Motor neuron (in vitro differentiated cells): Measurements from ENCODE around the gene TM6SF1. TPM values are rescaled to one million over a fixed set of nuclear protein-coding genes. Genes with fewer than 3 reads are reported as not detected.

Source experiments
- ATAC-seq, 8 experiments: fragments of 200-7000 bp; cut with Tn5 transposase; replicated peaks in 6 of 8; 2 replicates each; pipeline ENCODE4 v1.8.0; 2021; ENCODE audit warnings: mild to moderate bottlenecking in 8 of 8, moderate library complexity in 8 of 8
- H3K27ac ChIP-seq, 2 donors: fragments of 250-450 bp; sonication (Bioruptor Pico); 2 replicates each; pipeline ENCODE4 v1.9.0; 2021; ENCODE audit warnings: antibody characterized with exemption in 2 of 2, mild to moderate bottlenecking in 2 of 2, moderate library complexity in 1 of 2
- H3K4me1 ChIP-seq, 2 donors: fragments of 250-450 bp; sonication (Bioruptor Pico); replicated peaks in 1 of 2; 2 replicates each; pipeline ENCODE4 v1.6.1; 2021; ENCODE audit warnings: antibody characterized with exemption in 2 of 2, mild to moderate bottlenecking in 2 of 2, moderate library complexity in 1 of 2
- H3K4me3 ChIP-seq, 5 donors: fragments of 250-450 bp; sonication (Bioruptor Pico); 2 replicates each; pipeline ENCODE4 v1.9.0; 2021; ENCODE audit warnings: antibody characterized with exemption in 5 of 5, mild to moderate bottlenecking in 5 of 5, moderate library complexity in 4 of 5
- WGBS, 10 experiments: fragments of 450-650 bp; shearing (Covaris generic); methylation state at CpG; one replicate each; pipeline ENCODE4 v1.0.0; 2022; 5-methylcytosine and 5-hydroxymethylcytosine counted together
- in situ Hi-C, 9 experiments: fragments of 400-800 bp; cut with MboI; loops; one replicate each; pipeline ENCODE4 v1.15.0; 2021; ENCODE audit warnings: low sequenced_read_pairs in 9 of 9, low pct_unique_long_range_greater_than_20kb in 2 of 9; ENCODE audit not compliant: unreplicated experiment in 9 of 9
- total RNA-seq, 8 experiments: library from RNA; unstranded; fragments of 300-600 nt; gene quantifications; 2 replicates each; pipeline versions ENCODE4 v1.2.3 to v1.2.4, GENCODE V29; 2022

The TM6SF1 gene
- total RNA-seq, 8 experiments from 2014 or later, result 0.33 to 4.3 (median 0.78) TPM; not detected in 2

- in situ Hi-C loops, result no loop called here
- Histone ChIP-seq H3K27ac (no peak overlapping the region), H3K4me3 (no peak overlapping the region), H3K4me1 (peaks cover 0 to 9% of the 10 kb centered on the region in 2 donors)
- no peak for ATAC-seq
Observed at GRCh38 chr15:83098079-83098478, 9.4 kb upstream of the TM6SF1 start.

GRCh38 chr15:83099290-83099689, 8.2 kb upstream of the TM6SF1 start:
- in situ Hi-C loops, result no loop called here
- Histone ChIP-seq H3K27ac (no peak overlapping the region), H3K4me1 (peaks cover 0 to 8% of the 10 kb centered on the region in 2 donors), H3K4me3 (no peak overlapping the region)
- ATAC-seq, result no peak
- 0 to 83% (median 75%) methylated on average over 1 to 2 of the region's 2 CpGs; no CpG with 5 or more reads in 1 of the 10 experiments for WGBS, 10 experiments

- H3K27ac ChIP-seq, result no peak overlapping the region
- H3K4me3 ChIP-seq, result no peak overlapping the region
- ATAC-seq, result peak in 1 of 8 experiments; percentile 16
- in situ Hi-C loops, result no loop called here
- H3K4me1 ChIP-seq, result peaks cover 0 to 3% of the 10 kb centered on the region in 2 donors
- 0 to 83% (median 50%) methylated on average over 2 of the region's 2 CpGs; no CpG with 5 or more reads in 3 of the 10 experiments for WGBS, 10 experiments
Observed at GRCh38 chr15:83100097-83100646, 7.3 kb upstream of the TM6SF1 start.

GRCh38 chr15:83102346-83102745, 5.1 kb upstream of the TM6SF1 start:
- Histone ChIP-seq H3K27ac (no peak overlapping the region), H3K4me1 (peaks cover 0 to 3% of the 10 kb centered on the region in 2 donors), H3K4me3 (no peak overlapping the region)
- WGBS, 10 experiments, result 0 to 100% (median 50%) methylated on average over 1 to 2 of the region's 2 CpGs; no CpG with 5 or more reads in 3 of the 10 experiments
- ATAC-seq, result no peak
- in situ Hi-C loops, result no loop called here

- Histone ChIP-seq H3K27ac (no peak overlapping the region), H3K4me1 (peaks cover 0 to 6% of the 10 kb centered on the region in 2 donors), H3K4me3 (no peak overlapping the region)
- no peak for ATAC-seq
- in situ Hi-C loops, result no loop called here
- WGBS, 10 experiments, result 17 to 100% (median 76%) methylated on average over 1 to 3 of the region's 4 CpGs; no CpG with 5 or more reads in 2 of the 10 experiments
Observed at GRCh38 chr15:83104141-83104540, 3.3 kb upstream of the TM6SF1 start.

- no peak for ATAC-seq
- Histone ChIP-seq H3K27ac (no peak overlapping the region), H3K4me3 (no peak overlapping the region), H3K4me1 (peaks cover 0 to 2% of the 10 kb centered on the region in 2 donors)
- in situ Hi-C loops, result no loop called here
- 67 to 100% (median 79%) methylated on average over 1 of the region's 1 CpG; no CpG with 5 or more reads in 4 of the 10 experiments for WGBS, 10 experiments
Observed at GRCh38 chr15:83105440-83105839, 2.0 kb upstream of the TM6SF1 start.

- Histone ChIP-seq H3K27ac (no peak overlapping the region), H3K4me3 (peak overlapping the region; percentile 34 to 43 (median 41)), H3K4me1 (peaks cover 0 to 2% of the 10 kb centered on the region in 2 donors)
- peak in 1 of 8 experiments; percentile 18 for ATAC-seq
- in situ Hi-C loops, result no loop called here
- 3 to 100% (median 66%) methylated on average over 1 to 6 of the region's 30 CpGs; no CpG with 5 or more reads in 6 of the 10 experiments for WGBS, 10 experiments
Observed at GRCh38 chr15:83107841-83108181, 366 bp downstream of the TM6SF1 start.

GRCh38 chr15:83108266-83109219, 1.1 kb downstream of the TM6SF1 start:
- peak in 6 of 8 experiments; percentile 8 to 64 (median 24) for ATAC-seq
- H3K4me1 ChIP-seq, result peaks cover 0 to 2% of the 10 kb centered on the region in 2 donors
- 47 to 100% (median 79%) methylated on average over 1 to 9 of the region's 21 CpGs; no CpG with 5 or more reads in 2 of the 10 experiments for WGBS, 10 experiments
- H3K27ac ChIP-seq, result no peak overlapping the region
- H3K4me3 ChIP-seq, result no peak overlapping the region
- in situ Hi-C loops, result no loop called here

GRCh38 chr15:83109532-83109931, 2.1 kb downstream of the TM6SF1 start:
- H3K27ac ChIP-seq, result no peak overlapping the region
- 50 to 100% (median 90%) methylated on average over 1 to 9 of the region's 12 CpGs; no CpG with 5 or more reads in 3 of the 10 experiments for WGBS, 10 experiments
- in situ Hi-C loops, result no loop called here
- no peak for ATAC-seq
- no peak overlapping the region for H3K4me3 ChIP-seq
- H3K4me1 ChIP-seq, result peaks cover 0 to 2% of the 10 kb centered on the region in 2 donors

- Histone ChIP-seq H3K27ac (no peak overlapping the region), H3K4me1 (peaks cover 0 to 2% of the 10 kb centered on the region in 2 donors), H3K4me3 (no peak overlapping the region)
- 60 to 100% (median 75%) methylated on average over 1 to 3 of the region's 3 CpGs; no CpG with 5 or more reads in 4 of the 10 experiments for WGBS, 10 experiments
- ATAC-seq, result peak in 1 of 8 experiments; percentile 18
- in situ Hi-C loops, result no loop called here
Observed at GRCh38 chr15:83110381-83110780, 2.9 kb downstream of the TM6SF1 start.

GRCh38 chr15:83111149-83111548, 3.7 kb downstream of the TM6SF1 start:
- Histone ChIP-seq H3K4me1 (peaks cover 0 to 2% of the 10 kb centered on the region in 2 donors), H3K4me3 (no peak overlapping the region), H3K27ac (no peak overlapping the region)
- no peak for ATAC-seq
- in situ Hi-C loops, result no loop called here
- WGBS, 10 experiments, result 25 to 100% (median 82%) methylated on average over 1 to 3 of the region's 3 CpGs; no CpG with 5 or more reads in 2 of the 10 experiments

- ATAC-seq, result peak in 3 of 8 experiments; percentile 39 to 88 (median 85)
- Histone ChIP-seq H3K4me1 (peaks cover 0 to 2% of the 10 kb centered on the region in 2 donors), H3K27ac (no peak overlapping the region), H3K4me3 (no peak overlapping the region)
- in situ Hi-C loops, result no loop called here
- 15 to 100% (median 69%) methylated on average over 1 to 5 of the region's 8 CpGs; no CpG with 5 or more reads in 4 of the 10 experiments for WGBS, 10 experiments
Observed at GRCh38 chr15:83112233-83112955, 4.9 kb downstream of the TM6SF1 start.

- H3K27ac ChIP-seq, result no peak overlapping the region
- H3K4me1 ChIP-seq, result peaks cover 0 to 2% of the 10 kb centered on the region in 2 donors
- 60 to 100% (median 81%) methylated on average over 1 to 2 of the region's 3 CpGs; no CpG with 5 or more reads in 7 of the 10 experiments for WGBS, 10 experiments
- no peak for ATAC-seq
- in situ Hi-C loops, result no loop called here
- H3K4me3 ChIP-seq, result no peak overlapping the region
Observed at GRCh38 chr15:83112956-83113299, 5.5 kb downstream of the TM6SF1 start.
